Esophagus muscularis mucosa (tissue), 4 donors: ENCODE results near the gene GRM4. TPM values are rescaled to one million over a fixed set of nuclear protein-coding genes. Genes with fewer than 3 reads are reported as not detected.

Experiments
- DNase-seq: peaks from one replicate; pipeline ENCODE4 v3.0.0-alpha.2; 2017; ENCODE audit errors: extremely low spot score
- H3K27ac ChIP-seq, 4 donors: fragments of 200-600 bp; sonication (generic); replicated peaks in 1 of 4; 1 replicate in 3 of 4; 2 replicates in 1 of 4; pipeline ENCODE4 v1.5.1; 2016 to 2019; ENCODE audit warnings: mild to moderate bottlenecking in 1 of 4
- H3K27me3 ChIP-seq, 4 donors: fragments of 200-600 bp; sonication (generic); one replicate each; pipeline versions ENCODE4 v1.5.1 to v1.6.0; 2016 to 2019
- H3K36me3 ChIP-seq, 4 donors: fragments of 200-600 bp; sonication (generic); one replicate each; pipeline ENCODE4 v1.5.1; 2016 to 2019
- H3K4me1 ChIP-seq, 4 donors: fragments of 200-600 bp; sonication (generic); one replicate each; pipeline ENCODE4 v1.5.1; 2016 to 2019
- H3K4me3 ChIP-seq, 4 donors: fragments of 200-600 bp; sonication (generic); 1 replicate in 2 of 4; 2 replicates in 2 of 4; pipeline ENCODE4 v1.5.1; 2016 to 2019; ENCODE audit warnings: mild to moderate bottlenecking in 4 of 4, moderate library complexity in 1 of 4
- H3K9me3 ChIP-seq, 4 donors: fragments of 200-600 bp; sonication (generic); 1 replicate in 3 of 4; 2 replicates in 1 of 4; pipeline ENCODE4 v1.5.1; 2016 to 2019
- CTCF ChIP-seq, 3 experiments: fragments of 200-600 bp in 2 of 3; fragments of 450-650 bp in 1 of 3; sonication (generic) in 2 of 3; IDR thresholded peaks; one replicate each; pipeline ENCODE4 v1.5.1; 2017 to 2019; ENCODE audit warnings: antibody characterized with exemption in 3 of 3, mild to moderate bottlenecking in 2 of 3, moderate library complexity in 1 of 3
- EP300 ChIP-seq: sonication (generic); formaldehyde crosslinking; IDR thresholded peaks from one replicate; pipeline ENCODE4 v1.6.1; 2017; ENCODE audit warnings: antibody characterized with exemption
- POLR2A ChIP-seq: fragments of 450-650 bp; IDR thresholded peaks from one replicate; pipeline ENCODE4 v1.6.1; 2017; ENCODE audit warnings: antibody characterized with exemption, moderate library complexity, mild to moderate bottlenecking, low read depth
- POLR2AphosphoS5 ChIP-seq, 2 donors: sonication (generic); formaldehyde crosslinking; IDR thresholded peaks; one replicate each; pipeline ENCODE4 v1.6.1; 2017; ENCODE audit warnings: antibody characterized with exemption in 2 of 2
- WGBS: methylation state at CpG from one replicate; pipeline ENCODE4 v1.1.5; 2018; 5-methylcytosine and 5-hydroxymethylcytosine counted together
- intact Hi-C: fragments of 100-400 bp; cut with DNase I; formaldehyde crosslinking; loops from one replicate; pipeline ENCODE4 v1.15.1; 2023
- total RNA-seq, 4 donors: library from RNA; depleted of rRNA; stranded (reverse); fragments of >200 nt; gene quantifications; one replicate each; pipeline versions ENCODE4 v1.1.0 to v1.2.1, GENCODE V29; 2016

Gene GRM4
- total RNA-seq, 4 donors from 2014 or later, result not detected

- Histone ChIP-seq H3K27me3 (peaks cover 0 to 57% (median 0%) of the 10 kb centered on the region in 4 donors), H3K9me3 (no peaks in the 10 kb centered on the region), H3K27ac (no peak overlapping the region), H3K36me3 (no peaks in the 10 kb centered on the region), H3K4me1 (no peaks in the 10 kb centered on the region), H3K4me3 (no peak overlapping the region)
- 83% methylated on average over 8 of the region's 8 CpGs for WGBS
- TF ChIP-seq EP300, result no peak
- TF ChIP-seq POLR2AphosphoS5 (IDR thresholded peaks at IDR 0.05), result no peak
- no peak for TF ChIP-seq POLR2A
- no peak for TF ChIP-seq CTCF (IDR thresholded peaks at IDR 0.05)
- intact Hi-C loops, result no loop called here
- no peak for DNase-seq
Measured at GRCh38 chr6:34079899-34080298, 66.0 kb downstream of the GRM4 start.

- WGBS, result 85% methylated on average over 6 of the region's 6 CpGs
- no peak overlapping the region for H3K27ac ChIP-seq
- no peaks in the 10 kb centered on the region for H3K36me3 ChIP-seq
- TF ChIP-seq CTCF (IDR thresholded peaks at IDR 0.05) (no peak), POLR2AphosphoS5 (IDR thresholded peaks at IDR 0.05) (no peak), EP300 (no peak), POLR2A (no peak)
- intact Hi-C loops, result no loop called here
- H3K4me3 ChIP-seq, result no peak overlapping the region
- no peaks in the 10 kb centered on the region for H3K4me1 ChIP-seq
- no peak for DNase-seq
- H3K27me3 ChIP-seq, result peaks cover 0 to 76% (median 0%) of the 10 kb centered on the region in 4 donors
- no peaks in the 10 kb centered on the region for H3K9me3 ChIP-seq
Measured at GRCh38 chr6:34075906-34076305, 70.0 kb downstream of the GRM4 start.

- Histone ChIP-seq H3K4me3 (no peak overlapping the region), H3K27ac (no peak overlapping the region), H3K4me1 (no peaks in the 10 kb centered on the region), H3K36me3 (no peaks in the 10 kb centered on the region), H3K9me3 (no peaks in the 10 kb centered on the region), H3K27me3 (peaks cover 0 to 72% (median 0%) of the 10 kb centered on the region in 4 donors)
- 69% methylated on average over 11 of the region's 22 CpGs for WGBS
- intact Hi-C loops, result no loop called here
- DNase-seq, result no peak
- TF ChIP-seq CTCF (IDR thresholded peaks at IDR 0.05), result no peak
- TF ChIP-seq POLR2AphosphoS5 (IDR thresholded peaks at IDR 0.05), result no peak
- no peak for TF ChIP-seq EP300
- TF ChIP-seq POLR2A, result no peak
Measured at GRCh38 chr6:34074064-34074742, 71.7 kb downstream of the GRM4 start.

- no peak for DNase-seq
- Histone ChIP-seq H3K4me1 (no peaks in the 10 kb centered on the region), H3K27me3 (peaks cover 0 to 71% (median 0%) of the 10 kb centered on the region in 4 donors), H3K9me3 (no peaks in the 10 kb centered on the region), H3K27ac (no peak overlapping the region), H3K4me3 (no peak overlapping the region), H3K36me3 (no peaks in the 10 kb centered on the region)
- no CpG with 5 or more reads among the region's 7 CpGs for WGBS
- TF ChIP-seq POLR2AphosphoS5 (IDR thresholded peaks at IDR 0.05) (no peak), EP300 (no peak), POLR2A (no peak), CTCF (IDR thresholded peaks at IDR 0.05) (no peak)
- intact Hi-C loops, result no loop called here
Measured at GRCh38 chr6:34073540-34073939, 72.3 kb downstream of the GRM4 start.

- no peak for TF ChIP-seq EP300
- no peak for TF ChIP-seq POLR2A
- no peak for TF ChIP-seq POLR2AphosphoS5 (IDR thresholded peaks at IDR 0.05)
- no peak for TF ChIP-seq CTCF (IDR thresholded peaks at IDR 0.05)
Measured at GRCh38 chr6:34072727-34073126, 73.2 kb downstream of the GRM4 start.

More at GRCh38 chr6:34072727-34073126, 73.2 kb downstream of the GRM4 start:
- Histone ChIP-seq H3K27ac (no peak overlapping the region), H3K27me3 (peaks cover 0 to 71% (median 0%) of the 10 kb centered on the region in 4 donors), H3K36me3 (no peaks in the 10 kb centered on the region), H3K4me1 (no peaks in the 10 kb centered on the region), H3K9me3 (no peaks in the 10 kb centered on the region), H3K4me3 (no peak overlapping the region)
- DNase-seq, result no peak
- intact Hi-C loops, result no loop called here
